Measurements from ENCODE around the gene GPR107.

GPR107 gene

GRCh38 chr9:130143279-130143893, 89.7 kb downstream of the GPR107 start:
- no peak for DNase-seq
- in situ Hi-C loops (cut with HindIII; ENCODE audit: low pct_ligation_motif_present, low pct_unique_long_range_greater_than_20kb, low sequenced_read_pairs), result no loop called here

DNA sequence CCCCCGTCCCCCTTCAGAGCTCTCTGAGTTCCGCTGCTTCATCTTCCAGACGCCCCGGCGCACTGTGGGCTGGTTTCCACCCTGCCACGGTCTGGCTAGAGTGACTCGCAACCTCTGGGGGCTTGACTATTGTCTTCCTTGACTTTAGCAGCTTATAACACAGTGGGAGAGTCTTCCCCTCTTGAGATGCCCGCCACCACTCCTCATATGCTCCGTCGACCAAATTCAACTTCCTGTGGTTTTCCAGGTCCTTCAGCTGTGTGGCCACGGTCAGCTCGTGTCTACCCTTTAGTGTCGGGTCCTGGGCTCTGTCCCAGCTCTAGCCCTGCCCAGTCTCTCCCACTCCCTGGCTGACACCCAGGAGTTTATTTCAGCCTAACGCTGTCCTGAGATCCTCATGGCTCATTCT, 90.3 kb downstream of the GPR107 start:
- no peak for DNase-seq
- in situ Hi-C loops (cut with HindIII; ENCODE audit: low pct_ligation_motif_present, low pct_unique_long_range_greater_than_20kb, low sequenced_read_pairs), result no loop called here

- in situ Hi-C loops (cut with HindIII; ENCODE audit: low pct_ligation_motif_present, low pct_unique_long_range_greater_than_20kb, low sequenced_read_pairs), result no loop called here
These were observed 91.0 kb downstream of the GPR107 start for GRCh38 chr9:130144703-130145102.

DNA sequence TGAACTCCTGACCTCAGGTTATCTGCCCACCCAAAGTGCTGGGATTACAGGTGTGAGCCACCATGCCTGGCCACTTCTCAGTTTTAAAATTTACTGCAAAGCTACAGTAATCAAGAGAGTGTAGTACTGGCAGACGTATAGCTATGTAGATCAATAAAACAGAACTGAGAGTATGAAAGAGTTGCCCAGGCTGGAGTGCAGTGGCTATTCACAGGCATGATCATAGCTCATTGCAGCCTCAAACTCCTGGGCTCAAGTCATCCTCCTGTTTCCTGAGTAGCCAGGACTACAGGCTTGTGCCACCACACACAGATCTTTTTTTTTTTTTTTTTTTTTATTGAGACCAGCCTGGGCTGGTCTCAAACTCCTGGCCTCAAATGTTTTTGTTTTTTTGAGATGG, 92.0 kb downstream of the GPR107 start:
- in situ Hi-C loops (cut with HindIII; ENCODE audit: low pct_ligation_motif_present, low pct_unique_long_range_greater_than_20kb, low sequenced_read_pairs), result no loop called here
- DNase-seq, result no peak

More at GRCh38 chr9:130144703-130145102, 91.0 kb downstream of the GPR107 start:
- no peak for DNase-seq

GRCh38 chr9:130147198-130147597, 93.5 kb downstream of the GPR107 start:
- no peak for DNase-seq
- in situ Hi-C loops (cut with HindIII; ENCODE audit: low pct_ligation_motif_present, low pct_unique_long_range_greater_than_20kb, low sequenced_read_pairs), result no loop called here

DNA sequence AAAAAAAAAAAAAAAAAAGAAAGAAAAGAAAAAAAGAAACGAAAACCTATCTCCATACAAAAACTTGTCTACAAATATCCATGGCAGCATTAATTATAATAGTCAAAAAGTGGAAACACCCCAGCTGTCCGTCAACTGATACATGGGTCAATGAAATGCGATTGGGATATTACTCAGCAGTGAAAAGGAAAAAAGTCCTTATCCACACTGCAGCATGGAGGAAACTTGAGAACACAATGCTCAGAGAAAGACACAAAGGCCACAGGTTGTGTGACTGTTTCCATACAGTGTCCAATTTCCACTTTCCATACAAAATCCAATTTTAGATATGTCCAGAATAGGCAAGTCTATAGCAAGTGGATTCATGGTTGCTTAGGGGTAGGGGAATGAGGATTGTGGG, 94.2 kb downstream of the GPR107 start:
- in situ Hi-C loops (cut with HindIII; ENCODE audit: low pct_ligation_motif_present, low pct_unique_long_range_greater_than_20kb, low sequenced_read_pairs), result no loop called here

GRCh38 chr9:130149031-130149430, 95.3 kb downstream of the GPR107 start:
- in situ Hi-C loops (cut with HindIII; ENCODE audit: low pct_ligation_motif_present, low pct_unique_long_range_greater_than_20kb, low sequenced_read_pairs), result no loop called here
- no peak for DNase-seq

More for the DNA sequence above, 94.2 kb downstream of the GPR107 start:
- no peak for DNase-seq

- no peak for DNase-seq
- in situ Hi-C loops (cut with HindIII; ENCODE audit: low pct_ligation_motif_present, low pct_unique_long_range_greater_than_20kb, low sequenced_read_pairs), result no loop called here
These were observed 96.1 kb downstream of the GPR107 start for GRCh38 chr9:130149654-130150286.

DNA sequence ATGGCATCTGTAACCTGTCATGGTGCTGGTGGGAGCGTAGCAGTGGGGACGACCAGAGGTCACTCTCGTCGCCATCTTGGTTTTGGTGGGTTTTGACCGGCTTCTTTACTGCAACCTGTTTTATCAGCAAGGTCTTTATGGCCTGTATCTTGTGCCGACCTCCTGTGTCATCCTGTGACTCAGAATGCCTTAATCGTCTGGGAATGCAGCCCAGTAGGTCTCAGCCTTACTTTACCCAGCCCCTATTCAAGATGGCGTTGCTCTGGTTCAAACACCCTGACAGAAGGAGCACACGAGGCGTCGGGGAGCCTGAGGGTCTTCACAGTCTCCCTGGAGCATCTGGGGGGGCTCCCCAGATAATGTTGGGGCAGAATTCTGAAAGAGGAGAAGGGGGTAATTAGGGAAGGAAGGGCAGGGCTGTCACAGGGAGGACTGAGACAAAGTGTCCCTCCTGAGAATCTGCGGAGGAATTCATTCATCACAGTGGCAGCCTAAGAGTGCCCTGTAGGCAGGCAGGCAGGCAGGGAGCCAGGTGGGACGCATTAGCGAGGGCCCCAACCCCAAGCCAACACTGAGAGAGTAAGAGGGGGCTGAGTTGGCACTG, 97.2 kb downstream of the GPR107 start:
- in situ Hi-C loops (cut with HindIII; ENCODE audit: low pct_ligation_motif_present, low pct_unique_long_range_greater_than_20kb, low sequenced_read_pairs), result no loop called here
- peak; percentile 23 for DNase-seq

- no peak for DNase-seq
- in situ Hi-C loops (cut with HindIII; ENCODE audit: low pct_ligation_motif_present, low pct_unique_long_range_greater_than_20kb, low sequenced_read_pairs), result no loop called here
These were observed 101.1 kb downstream of the GPR107 start for GRCh38 chr9:130154816-130155215.

- in situ Hi-C loops (cut with HindIII; ENCODE audit: low pct_ligation_motif_present, low pct_unique_long_range_greater_than_20kb, low sequenced_read_pairs), result no loop called here
- no peak for DNase-seq
These were observed 101.9 kb downstream of the GPR107 start for GRCh38 chr9:130155647-130156046.

DNA sequence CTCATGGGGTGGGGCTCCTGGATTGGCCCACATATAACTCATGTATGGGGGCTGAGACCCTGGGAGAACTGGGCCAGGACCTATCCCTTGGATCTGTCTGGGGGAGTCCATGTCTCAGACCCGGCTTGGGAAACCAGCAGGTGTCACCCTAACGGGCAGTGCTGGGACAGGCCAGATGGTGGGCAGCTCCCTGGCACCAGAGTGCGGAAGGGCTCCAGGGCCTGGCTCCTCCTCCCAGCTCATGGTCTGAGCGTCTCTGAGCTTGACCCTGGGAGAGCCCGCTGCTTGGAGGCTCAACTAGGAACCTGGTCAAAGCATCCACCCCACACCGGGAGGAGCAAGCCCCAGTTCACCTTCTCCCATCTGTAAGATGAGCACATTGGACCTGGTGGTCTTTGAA, 103.0 kb downstream of the GPR107 start:
- in situ Hi-C loops (cut with HindIII; ENCODE audit: low pct_ligation_motif_present, low pct_unique_long_range_greater_than_20kb, low sequenced_read_pairs), result no loop called here
- DNase-seq, result peak; percentile 16

GRCh38 chr9:130157079-130157478, 103.4 kb downstream of the GPR107 start:
- no peak for DNase-seq
- in situ Hi-C loops (cut with HindIII; ENCODE audit: low pct_ligation_motif_present, low pct_unique_long_range_greater_than_20kb, low sequenced_read_pairs), result no loop called here

- DNase-seq, result no peak
- in situ Hi-C loops (cut with HindIII; ENCODE audit: low pct_ligation_motif_present, low pct_unique_long_range_greater_than_20kb, low sequenced_read_pairs), result no loop called here
These were observed 104.3 kb downstream of the GPR107 start for GRCh38 chr9:130158001-130158400.

- DNase-seq, result no peak
- in situ Hi-C loops (cut with HindIII; ENCODE audit: low pct_ligation_motif_present, low pct_unique_long_range_greater_than_20kb, low sequenced_read_pairs), result no loop called here
These were observed 105.4 kb downstream of the GPR107 start for GRCh38 chr9:130159057-130159456.

DNA sequence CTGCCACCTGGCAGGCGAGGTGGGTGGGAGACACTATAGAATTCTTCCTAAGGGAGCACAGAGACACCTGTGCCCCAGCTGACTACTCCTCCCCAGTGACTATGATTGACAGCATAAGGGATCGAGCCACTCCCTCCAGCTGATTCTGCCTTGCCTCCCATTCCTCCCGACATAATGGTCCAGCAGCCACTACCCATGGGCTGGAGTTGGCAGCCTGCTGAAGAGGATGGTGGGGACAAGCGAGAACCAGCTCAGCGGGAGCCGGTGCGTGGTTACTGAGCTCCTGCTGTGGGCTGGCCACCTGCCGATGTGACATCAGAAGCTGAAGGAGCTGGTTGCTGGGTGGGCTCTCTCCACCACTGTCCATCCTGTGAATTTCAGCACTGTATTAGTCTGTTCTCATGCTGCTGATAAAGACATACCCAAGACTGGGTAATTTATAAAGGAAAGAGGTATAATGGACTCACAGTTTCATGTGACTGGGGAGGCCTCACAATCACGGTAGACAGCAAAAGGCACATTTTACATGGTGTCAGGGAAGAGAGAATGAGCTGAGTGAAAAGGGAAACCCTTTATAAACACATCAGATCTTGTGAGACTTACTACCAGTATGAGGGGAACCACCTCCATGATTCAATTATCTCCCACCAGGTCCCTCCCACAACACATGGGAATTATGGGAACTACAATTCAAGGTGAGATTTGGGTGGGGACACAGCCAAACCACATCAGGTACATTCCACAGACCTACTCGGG, 106.4 kb downstream of the GPR107 start:
- in situ Hi-C loops (cut with HindIII; ENCODE audit: low pct_ligation_motif_present, low pct_unique_long_range_greater_than_20kb, low sequenced_read_pairs), result no loop called here

GRCh38 chr9:130160862-130161470, 107.3 kb downstream of the GPR107 start:
- in situ Hi-C loops (cut with HindIII; ENCODE audit: low pct_ligation_motif_present, low pct_unique_long_range_greater_than_20kb, low sequenced_read_pairs), result no loop called here
- no peak for DNase-seq

More for the DNA sequence above, 106.4 kb downstream of the GPR107 start:
- DNase-seq, result no peak

DNA sequence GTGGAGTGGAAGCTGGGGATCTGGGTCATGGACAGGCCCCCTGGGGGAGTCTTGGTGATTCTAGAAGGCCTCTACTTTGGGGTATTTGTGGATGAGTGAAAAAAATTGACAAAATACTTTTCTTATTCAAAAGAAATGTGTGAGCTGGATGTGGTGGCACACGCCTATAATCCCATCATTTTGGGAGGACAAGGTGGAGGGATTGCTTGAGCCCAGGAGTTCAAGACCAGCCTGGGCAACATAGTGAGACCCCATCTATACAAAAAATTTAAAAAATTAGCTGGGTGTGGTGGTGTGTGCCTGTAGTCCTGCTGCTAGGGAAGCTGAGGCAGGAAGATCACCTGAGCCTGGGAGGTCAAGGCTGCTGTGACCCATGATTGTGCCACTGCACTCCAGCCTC, 111.9 kb downstream of the GPR107 start:
- no peak for DNase-seq
- in situ Hi-C loops (cut with HindIII; ENCODE audit: low pct_ligation_motif_present, low pct_unique_long_range_greater_than_20kb, low sequenced_read_pairs), result no loop called here

GRCh38 chr9:130166399-130166798, 112.7 kb downstream of the GPR107 start:
- in situ Hi-C loops (cut with HindIII; ENCODE audit: low pct_ligation_motif_present, low pct_unique_long_range_greater_than_20kb, low sequenced_read_pairs), result no loop called here
- no peak for DNase-seq
